NB4 (cell line): Measurements from ENCODE around the gene MAGI2.

Source experiments
- POLR2A ChIP-seq: IDR thresholded peaks from 2 replicates; pipeline ENCODE4 v1.6.1; 2011; ENCODE audit warnings: mild to moderate bottlenecking; ENCODE audit not compliant: insufficient read length; ENCODE audit errors: extremely low read depth
- TF ChIP-seq, protein P1 (sequence below): IDR thresholded peaks from one replicate; pipeline ENCODE4 v1.5.1; 2012; ENCODE audit warnings: low read depth, low read length

DNA sequence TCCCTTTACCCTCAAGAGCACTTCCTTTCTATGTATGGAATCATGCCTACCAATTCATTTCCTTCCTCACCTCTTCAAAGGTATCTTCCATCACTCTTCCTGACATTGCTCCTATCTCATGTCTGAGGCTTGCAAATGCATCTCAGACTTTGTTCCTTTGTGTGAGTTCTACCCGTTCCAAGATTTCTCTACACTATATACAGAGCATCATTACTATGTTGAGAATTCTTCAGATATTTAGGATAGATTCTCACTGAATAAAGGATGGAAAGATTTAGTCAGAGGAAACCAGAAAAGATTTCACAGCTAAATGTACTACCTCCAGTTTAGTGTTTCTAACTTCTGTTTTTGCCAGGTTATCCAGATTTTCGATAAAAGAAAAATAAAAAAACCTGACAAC, 1192.2 kb downstream of the MAGI2 start:
- TF ChIP-seq, protein P1, sequence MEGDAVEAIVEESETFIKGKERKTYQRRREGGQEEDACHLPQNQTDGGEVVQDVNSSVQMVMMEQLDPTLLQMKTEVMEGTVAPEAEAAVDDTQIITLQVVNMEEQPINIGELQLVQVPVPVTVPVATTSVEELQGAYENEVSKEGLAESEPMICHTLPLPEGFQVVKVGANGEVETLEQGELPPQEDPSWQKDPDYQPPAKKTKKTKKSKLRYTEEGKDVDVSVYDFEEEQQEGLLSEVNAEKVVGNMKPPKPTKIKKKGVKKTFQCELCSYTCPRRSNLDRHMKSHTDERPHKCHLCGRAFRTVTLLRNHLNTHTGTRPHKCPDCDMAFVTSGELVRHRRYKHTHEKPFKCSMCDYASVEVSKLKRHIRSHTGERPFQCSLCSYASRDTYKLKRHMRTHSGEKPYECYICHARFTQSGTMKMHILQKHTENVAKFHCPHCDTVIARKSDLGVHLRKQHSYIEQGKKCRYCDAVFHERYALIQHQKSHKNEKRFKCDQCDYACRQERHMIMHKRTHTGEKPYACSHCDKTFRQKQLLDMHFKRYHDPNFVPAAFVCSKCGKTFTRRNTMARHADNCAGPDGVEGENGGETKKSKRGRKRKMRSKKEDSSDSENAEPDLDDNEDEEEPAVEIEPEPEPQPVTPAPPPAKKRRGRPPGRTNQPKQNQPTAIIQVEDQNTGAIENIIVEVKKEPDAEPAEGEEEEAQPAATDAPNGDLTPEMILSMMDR: no peak
- no peak for TF ChIP-seq POLR2A
